PC-9 (cell line): Measurements from ENCODE around the gene MAZ. TPM values are rescaled to one million over a fixed set of nuclear protein-coding genes. Genes with fewer than 3 reads are reported as not detected.
"Not testable (repeated sequence)": the region's sequence is repeated elsewhere in the genome, so short reads cannot be mapped to it uniquely, and the experiment has no call there.

Source experiments
- Bru-seq: library from RNA; stranded (reverse); fragments of 400-500 nt; gene quantifications from one replicate; lab custom pipeline; 2021; lab: Mats Ljungman, UMichigan
- BruChase-seq, 2 experiments: library from RNA; stranded (reverse); fragments of 400-500 nt; gene quantifications; one replicate each; lab custom pipeline; 2021; lab: Mats Ljungman, UMichigan
- BruUV-seq: library from RNA; stranded (reverse); fragments of 400-500 nt; replicated peaks from 2 replicates; lab custom pipeline; 2021; lab: Mats Ljungman, UMichigan
- CTCF ChIA-PET: fragments of 300-600 bp; sonication (Branson Sonifier 250); formaldehyde crosslinking; loops from one replicate; lab custom pipeline; 2022; ENCODE audit warnings: antibody characterized with exemption; lab: Charles Lee
- POLR2A ChIA-PET: fragments of 300-600 bp; sonication (Branson Sonifier 250); formaldehyde crosslinking; loops from one replicate; lab custom pipeline; 2022; ENCODE audit warnings: antibody characterized with exemption; ENCODE audit not compliant: unreplicated experiment; lab: Charles Lee
- DNase-seq, 2 experiments: peaks; one replicate each; pipeline versions ENCODE4 v3.0.0 to v3.0.0-alpha.2; 2015 to 2022; ENCODE audit warnings: mixed read lengths in 1 of 2
- H2AFZ ChIP-seq: fragments of 200-600 bp; sonication (generic); 2 replicates; pipeline ENCODE4 v1.8.1; 2017; ENCODE audit warnings: antibody characterized with exemption
- H3F3A ChIP-seq: fragments of 200-600 bp; sonication (generic); 2 replicates; pipeline ENCODE4 v1.8.1; 2017; ENCODE audit warnings: antibody characterized with exemption, mild to moderate bottlenecking, low read depth; ENCODE audit not compliant: insufficient read depth
- H3K27ac ChIP-seq: fragments of 200-600 bp; sonication (generic); 2 replicates; pipeline ENCODE4 v1.6.1; 2016; ENCODE audit warnings: mixed run types
- H3K27me3 ChIP-seq: fragments of 200-600 bp; sonication (generic); 2 replicates; pipeline ENCODE4 v1.6.1; 2016; ENCODE audit warnings: low read depth, mixed run types; ENCODE audit not compliant: insufficient read depth
- H3K36me3 ChIP-seq: fragments of 200-600 bp; sonication (generic); 2 replicates; pipeline ENCODE4 v1.6.1; 2016; ENCODE audit warnings: low read depth, mixed run types
- H3K4me1 ChIP-seq: fragments of 200-600 bp; sonication (generic); replicated peaks from 2 replicates; pipeline ENCODE4 v1.6.1; 2016; ENCODE audit warnings: mixed run types; ENCODE audit not compliant: insufficient read depth
- H3K4me2 ChIP-seq: fragments of 200-600 bp; sonication (generic); 2 replicates; pipeline ENCODE4 v1.6.1; 2017; ENCODE audit warnings: mixed run types
- H3K4me3 ChIP-seq: fragments of 200-600 bp; sonication (generic); 2 replicates; pipeline ENCODE4 v1.6.1; 2016; ENCODE audit warnings: mixed run types
- H3K79me2 ChIP-seq: fragments of 200-600 bp; sonication (generic); 2 replicates; pipeline ENCODE4 v1.6.1; 2017; ENCODE audit warnings: low read depth, mixed run types
- H3K9me2 ChIP-seq: fragments of 200-600 bp; sonication (generic); 2 replicates; pipeline ENCODE4 v1.8.1; 2017; ENCODE audit warnings: mild to moderate bottlenecking; ENCODE audit not compliant: insufficient read depth
- H3K9me3 ChIP-seq: fragments of 200-600 bp; sonication (generic); 2 replicates; pipeline ENCODE4 v1.8.1; 2016; ENCODE audit warnings: low read depth; ENCODE audit not compliant: insufficient read depth
- H4K20me1 ChIP-seq: fragments of 200-600 bp; sonication (generic); 2 replicates; pipeline ENCODE4 v1.8.1; 2017; ENCODE audit not compliant: insufficient read depth
- CTCF ChIP-seq: fragments of 200-600 bp; sonication (generic); conservative IDR thresholded peaks from 2 replicates; pipeline ENCODE4 v1.6.1; 2017; ENCODE audit warnings: mixed run types, antibody characterized with exemption, mild to moderate bottlenecking, moderate library complexity
- EZH2 ChIP-seq: fragments of 200-600 bp; sonication (generic); IDR thresholded peaks from 2 replicates; pipeline ENCODE4 v1.8.0; 2017; ENCODE audit warnings: antibody characterized with exemption, low read depth
- intact Hi-C: fragments of 100-400 bp; cut with micrococcal nuclease; formaldehyde crosslinking; loops from one replicate; pipeline ENCODE4 v1.10.0; 2022; ENCODE audit not compliant: unreplicated experiment
- long read RNA-seq: library from polyadenylated mRNA; stranded (forward); transcript quantifications from one replicate; pipeline ENCODE4 v2.0.0, GENCODE V29; 2022
- total RNA-seq: library from RNA; stranded (reverse); gene quantifications from 2 replicates; pipeline ENCODE4 v1.2.3, GENCODE V29; 2021

Gene MAZ
- total RNA-seq (463 and 481 TPM in 2 replicates), Bru-seq, nascent RNA (percentile 90 among the genes with signal in this experiment), BruChase-seq, experiment 1, labeled RNA remaining after a 2-hour chase (percentile 98 among the genes with signal in this experiment), BruChase-seq, experiment 2, labeled RNA remaining after a 6-hour chase (percentile 99 among the genes with signal in this experiment)
- long read RNA-seq, transcript MAZ-202 (5 exons, 2,532 nt), result major isoform, 58 of 265 reads
- long read RNA-seq, transcript MAZ-201 (6 exons, 2,698 nt), result minor isoform, 56 of 265 reads
- long read RNA-seq, transcript MAZ-214 (3 exons, 1,464 nt), result minor isoform, 21 of 265 reads
- long read RNA-seq, transcript MAZ-210 (3 exons, 1,455 nt), result minor isoform, 6 of 265 reads
- long read RNA-seq, partial matches to known transcripts, result 52 of 265 reads
- long read RNA-seq, other reads (novel, unspliced or antisense), result 66 of 265 reads

DNA sequence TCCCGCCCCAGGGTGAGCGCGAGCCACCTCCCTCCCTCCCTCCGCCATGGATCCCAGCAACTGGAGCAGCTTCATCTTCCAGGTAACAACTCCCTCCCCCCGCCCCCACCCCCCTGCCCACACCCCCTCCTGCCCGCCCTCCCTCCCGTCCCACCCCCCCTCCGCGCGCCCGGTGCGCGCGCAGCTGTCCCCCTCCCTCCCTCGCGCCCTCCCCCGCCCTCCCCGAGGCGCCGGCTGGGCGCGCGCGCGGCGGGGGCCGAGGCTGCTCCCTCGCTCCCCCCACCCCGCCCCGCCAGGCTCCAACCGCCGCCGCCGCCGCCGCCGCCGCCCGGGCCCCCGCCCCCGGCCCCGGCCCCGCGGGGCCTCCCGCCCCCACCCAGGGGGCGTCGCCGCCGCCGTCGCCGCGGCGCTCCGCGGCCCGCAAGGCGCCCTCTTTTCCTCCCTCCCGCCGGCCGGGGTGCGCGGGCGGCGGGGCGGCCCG lies at the start of gene MAZ:
Gene MAZ (plus strand): TSS at position 431 of the 481 bp plus-strand sequence. CDS start 173 bp downstream, outside the sequence.
- intact Hi-C loops, result loop anchor here (2.0 kb wide), 1 partner anchor 215 kb away; no protein-coding TSS in a partner anchor

DNA sequence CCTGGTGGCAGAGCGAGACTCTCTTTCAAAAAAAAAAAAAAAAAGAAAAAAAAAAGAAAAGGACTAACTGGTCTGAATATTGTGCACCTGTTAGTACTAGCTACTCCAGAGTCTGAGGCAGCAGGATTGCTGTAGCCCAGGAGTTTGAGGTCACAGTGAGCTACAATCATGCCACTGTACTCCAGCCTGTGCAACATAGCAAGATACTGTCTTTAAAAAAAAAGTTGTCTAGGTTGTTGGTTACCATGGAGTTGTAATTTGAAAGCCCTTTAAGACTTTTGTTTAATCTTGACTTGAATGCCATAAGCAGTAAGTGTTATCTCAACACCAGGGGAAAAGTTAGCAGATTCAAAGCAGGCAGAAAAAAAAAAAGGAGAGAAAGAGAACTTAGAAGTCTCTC lies 49.7 kb upstream of the MAZ start:
- Histone ChIP-seq H3K79me2 (no peaks in the 10 kb centered on the region), H3K4me1 (peaks cover 14% of the 10 kb centered on the region), H3K4me3 (no peak overlapping the region), H3K27ac (no peak overlapping the region), H4K20me1 (no peaks in the 10 kb centered on the region), H3F3A (peaks cover 24% of the 10 kb centered on the region), H3K4me2 (no peak overlapping the region), H3K36me3 (no peaks in the 10 kb centered on the region), H3K27me3 (no peaks in the 10 kb centered on the region), H3K9me2 (no peaks in the 10 kb centered on the region), H3K9me3 (no peaks in the 10 kb centered on the region), H2AFZ (no peak overlapping the region)
- BruUV-seq, result no TSS peak
- ChIA-PET CTCF (no interaction called here), POLR2A (no interaction called here)
- intact Hi-C loops, result no loop called here
- no peak for TF ChIP-seq EZH2
- no peak for DNase-seq

More for the DNA sequence above, at the start of gene MAZ:
- H3K9me3 ChIP-seq, result no peaks in the 10 kb centered on the region
- CTCF ChIA-PET, result interaction anchor here (0.5 to 0.7 kb wide), 2 partner anchors 195 to 242 kb away, joined by 3 to 5 read pairs; no protein-coding TSS in a partner anchor
- TF ChIP-seq CTCF (no peak), EZH2 (no peak)
- BruUV-seq, result no TSS peak
- H3K27me3 ChIP-seq, result no peaks in the 10 kb centered on the region
- H3K27ac ChIP-seq, result peak within 1 kb of the TSS; percentile 51
- POLR2A ChIA-PET, result interaction anchor here (0.6 to 0.7 kb wide), 6 partner anchors 10 to 136 kb away, joined by 3 to 22 read pairs (median 5); partner anchors contain the start of gene PAGR1
- peak within 1 kb of the TSS; percentile 68 for H2AFZ ChIP-seq
- H3F3A ChIP-seq, result peaks cover 63% of the 10 kb centered on the region
- H3K4me3 ChIP-seq, result peak within 1 kb of the TSS; percentile 76
- peak within 1 kb of the TSS; percentile 85 for H3K4me2 ChIP-seq
- H3K79me2 ChIP-seq, result peaks cover 17% of the 10 kb centered on the region
- DNase-seq, result peak in 1 of 2 experiments; percentile 77
- 0 out of 2 replicates have a peak, but pooled peaks cover 21% of the 10 kb centered on the region for H3K36me3 ChIP-seq
- H3K4me1 ChIP-seq, result peaks cover 34% of the 10 kb centered on the region
- peaks cover 10% of the 10 kb centered on the region; the same call in 1 of the 2 replicates for H4K20me1 ChIP-seq
- no peaks in the 10 kb centered on the region for H3K9me2 ChIP-seq

DNA sequence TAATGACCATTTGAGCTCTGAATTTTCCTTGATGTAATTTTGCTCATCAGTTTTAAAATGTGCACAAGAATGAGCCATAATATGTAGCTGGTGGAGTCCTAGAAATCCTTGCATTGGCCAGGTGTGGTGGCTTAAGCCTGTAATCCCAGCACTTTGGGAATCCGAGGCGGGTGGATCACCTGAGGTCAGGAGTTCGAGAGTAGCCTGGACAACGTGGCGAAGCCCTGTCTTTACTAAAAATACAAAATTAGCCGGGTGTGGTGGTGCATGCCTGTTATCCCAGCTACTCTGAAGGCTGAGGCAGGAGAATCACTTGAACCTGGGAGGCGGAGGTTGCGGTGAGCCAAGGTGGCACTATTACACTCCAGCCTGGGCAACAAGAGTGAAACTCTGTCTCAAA lies 49.2 kb upstream of the MAZ start:
- H2AFZ ChIP-seq, DNase-seq, H3K79me2 ChIP-seq, H3K9me3 ChIP-seq, H3K4me3 ChIP-seq, intact Hi-C loops, H3K27me3 ChIP-seq, H4K20me1 ChIP-seq, CTCF ChIA-PET, H3K4me2 ChIP-seq, BruUV-seq, H3K27ac ChIP-seq, H3K36me3 ChIP-seq, H3K9me2 ChIP-seq: not testable (repeated sequence)
- Histone ChIP-seq H3F3A (peaks cover 24% of the 10 kb centered on the region), H3K4me1 (peaks cover 14% of the 10 kb centered on the region)
- POLR2A ChIA-PET, result interaction anchor here (0.8 kb wide), 1 partner anchor 60 kb away, joined by 4 read pairs; no protein-coding TSS in a partner anchor
